ENCODE results near the gene SCCPDH.

- TF ChIP-seq POLR2A (IDR thresholded peaks at IDR 0.05) (no peak), CTCF (IDR thresholded peaks at IDR 0.05) (no peak)
Observed at GRCh38 chr1:246695136-246695535, 29.1 kb upstream of the SCCPDH start.

Measured in testis (tissue), 2 donors.